GM20431 (cell line): ENCODE results near the gene CNOT2.

Experiments
- in situ Hi-C: fragments of 300-500 bp; cut with MseI, MboI; formaldehyde crosslinking; loops from one replicate; pipeline ENCODE4 v1.15.0; 2020; ENCODE audit warnings: low sequenced_read_pairs; ENCODE audit not compliant: unreplicated experiment

CNOT2 gene

GRCh38 chr12:70402597-70402996 is 159.4 kb downstream of the CNOT2 start:
- in situ Hi-C loops = no loop called here

DNA sequence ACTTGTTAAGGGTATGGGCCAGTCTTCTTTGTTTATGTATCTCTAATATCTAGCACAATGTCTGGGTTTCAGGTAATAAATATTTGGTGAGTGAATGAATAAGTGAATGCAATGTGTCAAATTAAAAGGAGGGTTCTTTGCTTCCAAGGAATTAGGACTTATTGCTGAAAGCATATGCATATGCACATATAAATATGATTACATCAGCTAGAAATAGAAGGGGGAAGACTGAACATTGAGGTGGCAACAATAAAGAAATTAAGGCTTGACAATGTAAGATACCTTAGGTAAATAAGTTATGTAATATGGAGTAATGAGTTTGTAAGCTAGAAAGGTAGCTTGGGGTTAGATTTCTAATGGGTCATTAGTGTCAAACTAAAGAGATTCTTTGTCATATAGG is 160.6 kb downstream of the CNOT2 start:
- in situ Hi-C loops = no loop called here
